Measurements from ENCODE around the gene ADAMTS6.

Gene ADAMTS6

GRCh38 chr5:65243161-65243560 lies 238.6 kb downstream of the ADAMTS6 start:
- DNase-seq: no peak
- no peaks in the 10 kb centered on the region for H3K27me3 ChIP-seq (replicated peaks)
- H3K27ac ChIP-seq: no peak overlapping the region
- TF ChIP-seq, protein P1, sequence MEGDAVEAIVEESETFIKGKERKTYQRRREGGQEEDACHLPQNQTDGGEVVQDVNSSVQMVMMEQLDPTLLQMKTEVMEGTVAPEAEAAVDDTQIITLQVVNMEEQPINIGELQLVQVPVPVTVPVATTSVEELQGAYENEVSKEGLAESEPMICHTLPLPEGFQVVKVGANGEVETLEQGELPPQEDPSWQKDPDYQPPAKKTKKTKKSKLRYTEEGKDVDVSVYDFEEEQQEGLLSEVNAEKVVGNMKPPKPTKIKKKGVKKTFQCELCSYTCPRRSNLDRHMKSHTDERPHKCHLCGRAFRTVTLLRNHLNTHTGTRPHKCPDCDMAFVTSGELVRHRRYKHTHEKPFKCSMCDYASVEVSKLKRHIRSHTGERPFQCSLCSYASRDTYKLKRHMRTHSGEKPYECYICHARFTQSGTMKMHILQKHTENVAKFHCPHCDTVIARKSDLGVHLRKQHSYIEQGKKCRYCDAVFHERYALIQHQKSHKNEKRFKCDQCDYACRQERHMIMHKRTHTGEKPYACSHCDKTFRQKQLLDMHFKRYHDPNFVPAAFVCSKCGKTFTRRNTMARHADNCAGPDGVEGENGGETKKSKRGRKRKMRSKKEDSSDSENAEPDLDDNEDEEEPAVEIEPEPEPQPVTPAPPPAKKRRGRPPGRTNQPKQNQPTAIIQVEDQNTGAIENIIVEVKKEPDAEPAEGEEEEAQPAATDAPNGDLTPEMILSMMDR (IDR thresholded peaks at IDR 0.05; ENCODE audit: low read depth, low read length, missing control alignments): no peak
- no peak overlapping the region for H3K4me3 ChIP-seq (ENCODE audit: low read depth, low read length)
- peaks cover 9% of the 10 kb centered on the region for H3K36me3 ChIP-seq (replicated peaks)
- in situ Hi-C loops (cut with HindIII; ENCODE audit: low pct_ligation_motif_present, low sequenced_read_pairs): no loop called here

GRCh38 chr5:65229841-65230240 lies 251.9 kb downstream of the ADAMTS6 start:
- H3K4me3 ChIP-seq (ENCODE audit: low read depth, low read length): no peak overlapping the region
- no peak overlapping the region for H3K27ac ChIP-seq
- no peak for DNase-seq
- in situ Hi-C loops (cut with HindIII; ENCODE audit: low pct_ligation_motif_present, low sequenced_read_pairs): no loop called here
- no peaks in the 10 kb centered on the region for H3K27me3 ChIP-seq (replicated peaks)
- H3K36me3 ChIP-seq (replicated peaks): peaks cover 6% of the 10 kb centered on the region
- TF ChIP-seq, protein P1 (IDR thresholded peaks at IDR 0.05; ENCODE audit: low read depth, low read length, missing control alignments): no peak

DNA sequence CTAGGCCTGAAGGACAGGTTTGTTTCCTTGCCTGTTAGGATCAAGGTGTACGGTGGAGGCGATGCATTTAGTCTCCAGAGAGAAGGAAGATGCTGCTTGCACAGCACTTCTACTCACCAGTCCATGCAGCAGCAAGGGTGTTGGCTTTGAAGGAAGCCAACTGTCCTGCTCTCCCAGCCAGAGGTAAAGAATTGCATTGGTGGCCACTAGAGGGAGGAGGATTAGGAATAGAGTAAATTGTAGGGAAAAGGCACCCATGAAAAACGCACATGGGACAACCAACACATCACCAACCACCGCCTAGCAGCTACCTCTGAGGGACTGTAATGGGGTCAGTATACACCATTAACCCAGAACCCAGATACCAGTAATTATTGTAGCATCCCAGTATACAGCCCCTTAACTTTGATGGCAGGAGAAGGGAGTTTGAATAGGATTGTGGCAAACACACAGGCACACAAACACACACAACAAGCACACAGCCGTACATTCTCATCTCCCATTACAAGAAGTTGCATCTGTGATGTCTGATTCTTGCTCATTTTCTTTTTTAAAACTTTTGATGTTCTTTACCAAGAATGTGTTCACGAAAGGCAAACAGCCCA lies 267.7 kb downstream of the ADAMTS6 start:
- DNase-seq: peak; percentile 48
- H3K36me3 ChIP-seq (replicated peaks): peaks cover 18% of the 10 kb centered on the region
- TF ChIP-seq, protein P1 (IDR thresholded peaks at IDR 0.05; ENCODE audit: low read depth, low read length, missing control alignments): peak; percentile 77

DNA sequence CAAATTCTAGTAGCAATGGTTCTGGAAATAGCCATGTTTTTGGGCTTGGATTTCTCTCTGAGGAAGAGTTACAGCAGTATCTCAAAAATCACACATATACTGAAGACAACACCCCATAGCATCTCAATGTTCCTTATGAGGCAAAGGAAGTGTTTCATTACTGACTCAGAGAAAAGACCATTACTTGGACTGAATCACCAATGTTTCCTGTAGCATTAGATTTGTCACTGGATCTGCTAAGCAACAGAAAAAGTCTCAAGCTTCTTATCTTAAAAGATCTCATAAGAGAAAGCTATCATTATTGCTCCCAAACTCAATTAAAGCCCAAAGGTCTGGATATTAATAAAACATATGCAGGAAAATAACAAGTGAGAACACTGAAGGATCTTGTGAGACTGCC lies 272.4 kb downstream of the ADAMTS6 start:
- Histone ChIP-seq H3K27me3 (replicated peaks) (no peaks in the 10 kb centered on the region), H3K36me3 (replicated peaks) (peaks cover 9% of the 10 kb centered on the region), H3K4me3 (ENCODE audit: low read depth, low read length) (no peak overlapping the region), H3K27ac (peak overlapping the region; percentile 92)
- TF ChIP-seq, protein P1 (IDR thresholded peaks at IDR 0.05; ENCODE audit: low read depth, low read length, missing control alignments): no peak
- DNase-seq: peak; percentile 78
- in situ Hi-C loops (cut with HindIII; ENCODE audit: low pct_ligation_motif_present, low sequenced_read_pairs): no loop called here

More for the DNA sequence above, 267.7 kb downstream of the ADAMTS6 start:
- in situ Hi-C loops (cut with HindIII; ENCODE audit: low pct_ligation_motif_present, low sequenced_read_pairs): no loop called here
- Histone ChIP-seq H3K27me3 (replicated peaks) (no peaks in the 10 kb centered on the region), H3K4me3 (ENCODE audit: low read depth, low read length) (no peak overlapping the region), H3K27ac (no peak overlapping the region)

DNA sequence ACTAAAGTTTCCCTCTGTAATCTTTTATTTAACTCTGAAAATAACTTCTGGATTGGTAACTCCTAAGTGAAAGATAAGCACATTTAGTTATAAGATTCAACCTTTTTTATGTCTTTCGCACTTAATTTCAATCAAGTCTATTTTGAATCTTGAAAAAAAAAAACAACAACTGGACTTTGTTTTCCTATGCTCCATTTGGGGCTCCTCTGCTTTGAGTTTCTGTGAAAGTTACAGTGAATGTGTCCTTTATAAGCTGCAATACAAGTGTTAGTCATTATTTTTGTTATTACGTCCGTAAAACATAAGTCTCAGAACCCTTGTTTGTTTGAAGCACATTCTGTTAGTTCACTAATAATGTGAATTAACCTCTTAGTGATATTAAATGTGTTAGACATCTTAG lies 276.8 kb downstream of the ADAMTS6 start:
- no peak for DNase-seq
- Histone ChIP-seq H3K4me3 (ENCODE audit: low read depth, low read length) (no peak overlapping the region), H3K36me3 (replicated peaks) (peaks cover 3% of the 10 kb centered on the region), H3K27me3 (replicated peaks) (no peaks in the 10 kb centered on the region), H3K27ac (peak overlapping the region; percentile 98)
- TF ChIP-seq, protein P1 (IDR thresholded peaks at IDR 0.05; ENCODE audit: low read depth, low read length, missing control alignments): no peak
- in situ Hi-C loops (cut with HindIII; ENCODE audit: low pct_ligation_motif_present, low sequenced_read_pairs): no loop called here

DNA sequence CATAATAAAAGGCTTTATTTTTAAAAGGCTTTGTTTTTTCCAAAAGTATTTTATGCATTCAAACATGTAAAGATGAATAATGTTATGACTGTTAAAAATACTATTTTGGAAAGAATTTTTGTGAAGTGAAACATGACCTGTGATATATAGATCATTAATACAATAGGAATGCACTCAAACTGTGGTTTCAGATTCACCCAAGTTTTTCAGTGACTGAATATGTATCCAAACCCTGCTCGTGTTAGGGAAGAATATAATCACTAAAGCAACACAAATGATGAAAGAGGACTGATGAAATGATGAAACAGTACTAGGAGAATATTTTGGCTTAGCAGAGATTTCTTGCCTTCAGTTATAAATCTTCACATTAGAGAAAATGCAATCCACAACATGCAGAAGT lies 278.0 kb downstream of the ADAMTS6 start:
- H3K27me3 ChIP-seq (replicated peaks): no peaks in the 10 kb centered on the region
- peak; percentile 79 for DNase-seq
- H3K36me3 ChIP-seq (replicated peaks): peaks cover 3% of the 10 kb centered on the region
- in situ Hi-C loops (cut with HindIII; ENCODE audit: low pct_ligation_motif_present, low sequenced_read_pairs): no loop called here
- TF ChIP-seq, protein P1 (IDR thresholded peaks at IDR 0.05; ENCODE audit: low read depth, low read length, missing control alignments): no peak
- H3K4me3 ChIP-seq (ENCODE audit: low read depth, low read length): no peak overlapping the region
- peak overlapping the region; percentile 98 for H3K27ac ChIP-seq

All from brain microvascular endothelial cell (primary cell).